ENCODE data around the gene OR5M10. TPM values are rescaled to one million over a fixed set of nuclear protein-coding genes. Genes with fewer than 3 reads are reported as not detected.
"Not testable (repeated sequence)": the region's sequence is repeated elsewhere in the genome, so short reads cannot be mapped to it uniquely, and the experiment has no call there.

The OR5M10 gene
- under 1 TPM in 1 of 8 experiments, not detected in 7; 0.66 TPM for total RNA-seq

- ATAC-seq (replicated peaks in 6 of 8): no peak
- Histone ChIP-seq H3K4me3 (no peak within 1 kb of the TSS), H3K4me1 (replicated peaks in 1 of 2) (no peaks in the 10 kb centered on the region), H3K27ac (no peak within 1 kb of the TSS)
- WGBS, 10 experiments: 0 to 63% (median 40%) methylated on average over 1 to 3 of the region's 3 CpGs; no CpG with 5 or more reads in 2 of the 10 experiments
- in situ Hi-C loops (cut with MboI; ENCODE audit: low pct_unique_long_range_greater_than_20kb in 2 of 9, low sequenced_read_pairs in 9 of 9, unreplicated experiment in 9 of 9): loop anchor here in 1 of 9 experiments (25.0 kb wide), 1 partner anchor 110 kb away; the partner anchor contains the start of gene OR9G1
Measured at GRCh38 chr11:56577621-56578020, at the start of gene OR5M10. TSS of gene OR5M10 (minus strand) at chr11:56577721. CDS start at chr11:56577721, 0 bp downstream.

- 5 to 100% (median 71%) methylated on average over 1 to 2 of the region's 2 CpGs; no CpG with 5 or more reads in 1 of the 10 experiments for WGBS, 10 experiments
- Histone ChIP-seq H3K4me1 (replicated peaks in 1 of 2) (no peaks in the 10 kb centered on the region), H3K27ac (no peak overlapping the region), H3K4me3 (no peak overlapping the region)
- in situ Hi-C loops (cut with MboI; ENCODE audit: low pct_unique_long_range_greater_than_20kb in 2 of 9, low sequenced_read_pairs in 9 of 9, unreplicated experiment in 9 of 9): loop anchor here in 2 of 9 experiments (10.0 to 25.0 kb wide), 2 partner anchors 149 to 161 kb away; no protein-coding TSS in a partner anchor
- no peak for ATAC-seq (replicated peaks in 6 of 8)
Measured at GRCh38 chr11:56625946-56626345, 48.4 kb upstream of the OR5M10 start.

- in situ Hi-C loops (cut with MboI; ENCODE audit: low pct_unique_long_range_greater_than_20kb in 2 of 9, low sequenced_read_pairs in 9 of 9, unreplicated experiment in 9 of 9): loop anchor here in 2 of 9 experiments (10.0 to 25.0 kb wide), 2 partner anchors 150 to 163 kb away; no protein-coding TSS in a partner anchor
- H3K27ac ChIP-seq: no peak overlapping the region
- peak in 5 of 8 experiments; percentile 44 to 96 (median 91) for ATAC-seq (replicated peaks in 6 of 8)
- WGBS, 10 experiments: 0 to 28% (median 13%) methylated on average over 1 to 3 of the region's 3 CpGs
- H3K4me1 ChIP-seq (replicated peaks in 1 of 2): no peaks in the 10 kb centered on the region
- H3K4me3 ChIP-seq: no peak overlapping the region
Measured at GRCh38 chr11:56624661-56625110, 47.2 kb upstream of the OR5M10 start.

- no peak overlapping the region for H3K27ac ChIP-seq
- WGBS, 10 experiments: 0 to 100% (median 66%) methylated on average over 1 of the region's 1 CpG; no CpG with 5 or more reads in 2 of the 10 experiments
- in situ Hi-C loops (cut with MboI; ENCODE audit: low pct_unique_long_range_greater_than_20kb in 2 of 9, low sequenced_read_pairs in 9 of 9, unreplicated experiment in 9 of 9): no loop called here
Measured at GRCh38 chr11:56611174-56611573, 33.7 kb upstream of the OR5M10 start.

GRCh38 chr11:56592088-56592717 is 14.7 kb upstream of the OR5M10 start:
- H3K4me1 ChIP-seq (replicated peaks in 1 of 2); ATAC-seq (replicated peaks in 6 of 8); H3K27ac ChIP-seq; H3K4me3 ChIP-seq: not testable (repeated sequence)
- WGBS, 10 experiments: 70 to 100% (median 83%) methylated on average over 1 to 6 of the region's 20 CpGs; no CpG with 5 or more reads in 3 of the 10 experiments
- in situ Hi-C loops (cut with MboI; ENCODE audit: low pct_unique_long_range_greater_than_20kb in 2 of 9, low sequenced_read_pairs in 9 of 9, unreplicated experiment in 9 of 9): loop anchor here in 1 of 9 experiments (25.0 kb wide), 1 partner anchor 95 kb away; the partner anchor contains the start of gene OR9G1

More at GRCh38 chr11:56611174-56611573, 33.7 kb upstream of the OR5M10 start:
- Histone ChIP-seq H3K4me1 (replicated peaks in 1 of 2) (no peaks in the 10 kb centered on the region), H3K4me3 (no peak overlapping the region)
- no peak for ATAC-seq (replicated peaks in 6 of 8)

DNA sequence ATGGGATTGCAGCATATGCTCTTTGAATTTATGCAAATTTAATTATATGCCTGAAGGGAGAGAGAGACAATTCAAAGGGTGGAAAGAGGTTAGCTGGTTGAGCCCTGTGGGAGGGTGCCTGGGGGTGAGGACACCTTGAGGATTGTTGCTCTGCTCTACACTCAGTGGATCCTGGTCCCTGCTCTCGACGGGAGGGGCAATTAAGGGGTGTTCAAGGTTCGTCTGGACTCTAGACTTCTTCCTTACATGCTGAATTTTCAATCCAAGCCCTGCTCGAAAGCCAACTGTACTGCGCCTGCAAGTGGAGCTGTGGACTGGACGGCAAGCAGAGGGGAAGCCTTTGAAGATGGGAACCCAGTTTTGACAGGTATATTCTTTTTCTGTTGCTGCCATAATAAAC is 18.9 kb downstream of the OR5M10 start:
- H3K4me3 ChIP-seq: no peak overlapping the region
- in situ Hi-C loops (cut with MboI; ENCODE audit: low pct_unique_long_range_greater_than_20kb in 2 of 9, low sequenced_read_pairs in 9 of 9, unreplicated experiment in 9 of 9): no loop called here
- no peak overlapping the region for H3K27ac ChIP-seq
- ATAC-seq (replicated peaks in 6 of 8): peak in 2 of 8 experiments; percentile 23 to 26
- WGBS, 10 experiments: 0 to 92% (median 58%) methylated on average over 1 to 6 of the region's 6 CpGs; no CpG with 5 or more reads in 1 of the 10 experiments
- no peaks in the 10 kb centered on the region for H3K4me1 ChIP-seq (replicated peaks in 1 of 2)

DNA sequence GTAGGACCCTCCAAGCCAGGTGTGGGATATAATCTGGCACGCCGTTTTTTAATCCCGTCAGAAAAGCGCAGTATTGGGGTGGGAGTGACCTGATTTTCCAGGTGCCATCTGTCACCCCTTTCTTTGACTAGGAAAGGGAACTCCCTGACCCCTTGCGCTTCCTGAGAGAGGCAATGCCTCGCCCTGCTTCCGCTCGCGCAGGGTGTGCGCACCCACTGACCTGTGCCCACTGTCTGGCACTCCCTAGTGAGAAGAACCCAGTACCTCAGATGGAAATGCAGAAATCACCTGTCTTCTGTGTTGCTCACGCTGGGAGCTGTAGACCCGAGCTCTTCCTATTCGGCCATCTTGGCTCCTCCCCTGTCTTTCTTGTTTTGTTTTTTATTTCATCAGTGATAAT is 22.8 kb downstream of the OR5M10 start:
- H3K4me1 ChIP-seq (replicated peaks in 1 of 2); H3K4me3 ChIP-seq; in situ Hi-C loops (cut with MboI; ENCODE audit: low pct_unique_long_range_greater_than_20kb in 2 of 9, low sequenced_read_pairs in 9 of 9, unreplicated experiment in 9 of 9); H3K27ac ChIP-seq; ATAC-seq (replicated peaks in 6 of 8): not testable (repeated sequence)
- 34 to 90% (median 80%) methylated on average over 2 to 10 of the region's 13 CpGs; no CpG with 5 or more reads in 5 of the 10 experiments for WGBS, 10 experiments

DNA sequence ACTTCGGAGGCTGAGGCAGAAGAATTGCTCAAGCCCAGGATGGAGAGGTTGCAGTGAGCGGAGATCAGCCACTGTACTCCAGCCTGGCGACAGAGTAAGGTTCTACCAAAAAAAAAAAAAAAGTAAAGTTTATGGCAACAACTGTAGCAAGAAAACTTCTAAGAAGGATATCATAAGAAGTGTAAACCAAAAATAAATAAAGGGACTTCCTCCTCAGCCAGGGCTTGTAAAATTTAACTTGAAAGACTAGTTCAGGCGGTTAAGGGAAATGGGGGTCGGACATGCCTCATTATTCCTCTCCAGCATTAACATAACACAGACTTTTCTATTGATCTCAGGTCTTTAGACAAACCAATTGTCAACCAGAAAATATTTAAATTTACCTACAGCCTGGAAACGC is 32.0 kb downstream of the OR5M10 start:
- in situ Hi-C loops (cut with MboI; ENCODE audit: low pct_unique_long_range_greater_than_20kb in 2 of 9, low sequenced_read_pairs in 9 of 9, unreplicated experiment in 9 of 9): no loop called here
- 10 to 100% (median 74%) methylated on average over 1 to 6 of the region's 6 CpGs for WGBS, 10 experiments
- Histone ChIP-seq H3K27ac (no peak overlapping the region), H3K4me3 (no peak overlapping the region), H3K4me1 (replicated peaks in 1 of 2) (no peaks in the 10 kb centered on the region)
- ATAC-seq (replicated peaks in 6 of 8): no peak

DNA sequence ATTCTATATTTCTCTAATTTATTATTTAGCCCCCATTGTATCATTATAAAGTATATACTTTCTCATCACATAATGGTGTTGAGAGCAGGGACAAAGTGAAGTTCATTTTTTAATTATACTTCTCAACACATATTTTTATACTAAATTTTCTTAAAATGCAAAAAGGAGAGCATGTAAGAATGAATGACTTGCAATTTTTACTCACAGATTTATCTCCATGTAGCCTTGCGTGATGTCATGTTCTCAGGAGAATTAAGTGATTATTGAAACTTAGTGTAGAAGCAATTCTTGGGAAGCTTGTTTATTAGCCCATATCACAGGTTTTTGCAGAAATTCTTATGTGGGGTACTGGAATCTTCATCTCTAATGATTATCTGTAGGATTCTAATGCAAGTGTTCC is 33.8 kb downstream of the OR5M10 start:
- ATAC-seq (replicated peaks in 6 of 8): no peak
- no peak overlapping the region for H3K27ac ChIP-seq
- H3K4me3 ChIP-seq: no peak overlapping the region
- WGBS, 10 experiments: 10 to 100% (median 92%) methylated on average over 1 of the region's 1 CpG; no CpG with 5 or more reads in 3 of the 10 experiments
- no peaks in the 10 kb centered on the region for H3K4me1 ChIP-seq (replicated peaks in 1 of 2)
- in situ Hi-C loops (cut with MboI; ENCODE audit: low pct_unique_long_range_greater_than_20kb in 2 of 9, low sequenced_read_pairs in 9 of 9, unreplicated experiment in 9 of 9): no loop called here

DNA sequence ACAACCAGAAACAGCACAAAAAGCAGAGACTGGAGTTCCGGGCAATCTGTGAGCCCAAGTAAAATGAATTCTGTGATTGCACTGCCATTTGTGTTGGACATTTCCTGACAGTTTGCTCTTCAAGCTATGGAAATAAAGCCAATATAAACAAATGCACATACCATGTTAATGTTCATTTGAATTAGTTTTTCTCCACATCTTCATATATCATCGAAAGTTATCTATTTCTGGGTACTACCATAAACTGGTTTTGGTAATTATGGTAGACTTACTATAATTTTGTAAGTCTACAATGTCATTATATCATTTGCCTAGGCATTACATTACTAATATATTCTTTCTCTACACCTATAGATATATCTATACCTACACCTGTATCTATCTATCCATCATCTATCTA is 34.4 kb downstream of the OR5M10 start, which contains the start of gene OR5M11:
Gene OR5M11, minus strand, starts transcription at position 101 of the 400 bp plus-strand sequence. Its CDS starts 0 bp downstream, at position 101.
- Histone ChIP-seq H3K4me3 (no peak within 1 kb of the TSS), H3K4me1 (replicated peaks in 1 of 2) (no peaks in the 10 kb centered on the region), H3K27ac (no peak within 1 kb of the TSS)
- WGBS, 10 experiments: 0 to 100% (median 68%) methylated on average over 1 to 2 of the region's 2 CpGs; no CpG with 5 or more reads in 1 of the 10 experiments
- in situ Hi-C loops (cut with MboI; ENCODE audit: low pct_unique_long_range_greater_than_20kb in 2 of 9, low sequenced_read_pairs in 9 of 9, unreplicated experiment in 9 of 9): no loop called here
- ATAC-seq (replicated peaks in 6 of 8): no peak

- Histone ChIP-seq H3K4me3 (no peak overlapping the region), H3K4me1 (replicated peaks in 1 of 2) (no peaks in the 10 kb centered on the region), H3K27ac (no peak overlapping the region)
- ATAC-seq (replicated peaks in 6 of 8): no peak
- in situ Hi-C loops (cut with MboI; ENCODE audit: low pct_unique_long_range_greater_than_20kb in 2 of 9, low sequenced_read_pairs in 9 of 9, unreplicated experiment in 9 of 9): no loop called here
- 0 to 80% (median 60%) methylated on average over 1 to 3 of the region's 3 CpGs for WGBS, 10 experiments
Measured at GRCh38 chr11:56533054-56533740, 44.3 kb downstream of the OR5M10 start.

GRCh38 chr11:56531856-56532255 is 45.7 kb downstream of the OR5M10 start:
- Histone ChIP-seq H3K27ac (no peak overlapping the region), H3K4me3 (no peak overlapping the region), H3K4me1 (replicated peaks in 1 of 2) (no peaks in the 10 kb centered on the region)
- ATAC-seq (replicated peaks in 6 of 8): no peak
- WGBS, 10 experiments: 29 to 100% (median 75%) methylated on average over 1 to 2 of the region's 2 CpGs
- in situ Hi-C loops (cut with MboI; ENCODE audit: low pct_unique_long_range_greater_than_20kb in 2 of 9, low sequenced_read_pairs in 9 of 9, unreplicated experiment in 9 of 9): no loop called here

All from motor neuron (in vitro differentiated cells).